Activated CD8-positive, alpha-beta memory T cell treated with anti-CD3 and anti-CD28 coated beads, Interleukin-2, amount 10 ng/mL, durations not matched to agents 7 days and 5 days (primary cell): Measurements from ENCODE around the gene CSHL1. TPM values are rescaled to one million over a fixed set of nuclear protein-coding genes. Genes with fewer than 3 reads are reported as not detected.
A peak's percentile ranks its signal among the peaks of the same experiment; 100 is the strongest.

ENCODE experiments used
- ATAC-seq: fragments of 150-1000 bp; cut with Tn5 transposase; one replicate; pipeline ENCODE4 v1.10.0; 2021; ENCODE audit warnings: moderate library complexity
- CTCF ChIA-PET: fragments of 350-600 bp; sonication (Branson Sonifier 250); formaldehyde crosslinking; loops from one replicate; lab custom pipeline; 2021; ENCODE audit warnings: antibody characterized with exemption; lab: Charles Lee
- DNase-seq: peaks from one replicate; pipeline ENCODE4 v3.0.0-alpha.2; 2020
- H3K27ac Mint-ChIP-seq: one replicate; pipeline ENCODE4 v1.8.0; 2021; ENCODE audit warnings: mild to moderate bottlenecking, mixed read lengths
- H3K27me3 Mint-ChIP-seq: one replicate; pipeline ENCODE4 v1.8.0; 2021; ENCODE audit warnings: mixed read lengths
- H3K36me3 Mint-ChIP-seq: one replicate; pipeline ENCODE4 v1.8.0; 2021; ENCODE audit warnings: mild to moderate bottlenecking, mixed read lengths
- H3K4me1 Mint-ChIP-seq: one replicate; pipeline ENCODE4 v1.8.0; 2021; ENCODE audit warnings: mixed read lengths
- H3K4me3 Mint-ChIP-seq: one replicate; pipeline ENCODE4 v1.8.0; 2021; ENCODE audit warnings: mild to moderate bottlenecking, moderate library complexity, mixed read lengths
- H3K9me3 Mint-ChIP-seq: one replicate; pipeline ENCODE4 v1.8.0; 2022; ENCODE audit warnings: low read depth, mixed read lengths
- total RNA-seq, 2 experiments: library from RNA; stranded (reverse); gene quantifications; one replicate each; pipeline ENCODE4 v1.2.3, GENCODE V29; 2021

CSHL1 gene
- total RNA-seq, 2 experiments from 2014 or later = not detected

- Mint-ChIP-seq H3K9me3 (no peaks in the 10 kb centered on the region), H3K27me3 (peaks cover 12% of the 10 kb centered on the region), H3K27ac (no peak overlapping the region), H3K36me3 (no peaks in the 10 kb centered on the region), H3K4me1 (peaks cover 24% of the 10 kb centered on the region), H3K4me3 (no peak overlapping the region)
- ATAC-seq = no peak
- CTCF ChIA-PET = interaction anchor here (0.6 to 3.7 kb wide), 7 partner anchors 12 to 199 kb away, joined by 3 to 25 read pairs (median 4); no protein-coding TSS in a partner anchor
- DNase-seq = no peak
Observed at GRCh38 chr17:63934183-63935112, 23.4 kb upstream of the CSHL1 start.

DNA sequence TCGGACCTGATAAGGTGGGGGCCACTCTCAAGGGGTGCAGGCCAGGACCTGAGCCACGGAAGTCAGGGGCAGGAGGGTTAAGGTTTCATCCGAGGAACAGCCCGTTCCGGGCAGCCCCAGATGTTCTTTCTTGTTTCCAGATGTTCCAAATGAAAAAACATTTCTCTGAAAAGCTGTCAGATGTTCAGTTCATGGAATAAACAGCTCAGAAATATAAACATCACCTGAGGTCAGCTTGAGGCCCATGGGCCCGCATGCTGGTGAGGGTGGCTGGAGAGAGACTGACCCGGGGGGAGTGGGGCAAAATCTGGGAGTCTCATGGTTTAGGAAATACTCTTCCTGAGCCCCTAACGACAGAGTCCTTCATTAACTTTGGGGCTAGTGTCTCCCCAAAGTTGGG is 22.5 kb upstream of the CSHL1 start:
- H3K9me3 Mint-ChIP-seq = no peaks in the 10 kb centered on the region
- H3K36me3 Mint-ChIP-seq = no peaks in the 10 kb centered on the region
- peaks cover 12% of the 10 kb centered on the region for H3K27me3 Mint-ChIP-seq
- peaks cover 20% of the 10 kb centered on the region for H3K4me1 Mint-ChIP-seq
- CTCF ChIA-PET = interaction anchor here (0.6 to 3.6 kb wide), 8 partner anchors 13 to 95 kb away, joined by 3 to 33 read pairs (median 10); no protein-coding TSS in a partner anchor
- no peak for DNase-seq
- ATAC-seq = no peak
- H3K27ac Mint-ChIP-seq = no peak overlapping the region
- H3K4me3 Mint-ChIP-seq = no peak overlapping the region

DNA sequence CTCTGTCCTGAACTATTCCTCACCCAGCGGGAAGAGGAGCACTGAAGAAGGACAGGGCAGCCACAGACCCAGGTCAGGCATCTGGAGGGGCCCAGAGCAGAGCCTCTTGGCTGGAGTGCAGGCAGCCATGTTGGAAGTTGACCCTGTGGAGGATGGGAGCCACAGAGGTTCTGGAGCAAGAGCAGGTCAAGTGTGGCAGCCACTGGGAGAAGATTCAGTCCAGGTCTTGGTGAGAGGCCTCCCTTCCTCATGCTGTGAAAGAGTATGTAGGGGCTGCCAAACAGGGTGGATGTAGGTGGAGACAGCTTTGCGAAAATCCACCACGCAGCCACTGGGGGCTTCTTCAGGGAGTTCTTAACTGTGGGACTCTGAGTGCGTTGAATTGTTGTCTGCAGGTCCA is 21.7 kb upstream of the CSHL1 start:
- Mint-ChIP-seq H3K27me3 (peaks cover 12% of the 10 kb centered on the region), H3K27ac (peak overlapping the region; percentile 15), H3K4me3 (peak overlapping the region; percentile 11), H3K9me3 (no peaks in the 10 kb centered on the region), H3K4me1 (peaks cover 20% of the 10 kb centered on the region), H3K36me3 (no peaks in the 10 kb centered on the region)
- DNase-seq (no peak), ATAC-seq (no peak)
- CTCF ChIA-PET = interaction anchor here (0.7 to 3.6 kb wide), 8 partner anchors 13 to 96 kb away, joined by 3 to 33 read pairs (median 8); no protein-coding TSS in a partner anchor

- Mint-ChIP-seq H3K4me1 (peaks cover 20% of the 10 kb centered on the region), H3K4me3 (peak within 1 kb of the TSS; percentile 81), H3K27ac (peak within 1 kb of the TSS; percentile 86), H3K36me3 (no peaks in the 10 kb centered on the region), H3K9me3 (no peaks in the 10 kb centered on the region), H3K27me3 (peaks cover 12% of the 10 kb centered on the region)
- CTCF ChIA-PET = interaction anchor here (0.6 to 3.6 kb wide), 14 partner anchors 12 to 202 kb away, joined by 3 to 33 read pairs (median 8); partner anchors contain the start of gene ICAM2
- peak; percentile 51 for DNase-seq
- peak; percentile 63 for ATAC-seq
Observed at GRCh38 chr17:63931981-63932561, 21.0 kb upstream of the CSHL1 start, which contains the start of gene CD79B. TSS of gene CD79B (minus strand) at chr17:63932331. CDS start at chr17:63932261, 70 bp downstream.

- peak; percentile 88 for ATAC-seq
- peak overlapping the region; percentile 81 for H3K4me3 Mint-ChIP-seq
- DNase-seq = peak; percentile 82
- CTCF ChIA-PET = interaction anchor here (0.6 to 3.6 kb wide), 13 partner anchors 11 to 203 kb away, joined by 3 to 33 read pairs (median 9); partner anchors contain the start of gene ICAM2
- H3K9me3 Mint-ChIP-seq = no peaks in the 10 kb centered on the region
- no peaks in the 10 kb centered on the region for H3K36me3 Mint-ChIP-seq
- H3K27me3 Mint-ChIP-seq = peaks cover 7% of the 10 kb centered on the region
- peak overlapping the region; percentile 86 for H3K27ac Mint-ChIP-seq
- H3K4me1 Mint-ChIP-seq = peaks cover 20% of the 10 kb centered on the region
Observed at GRCh38 chr17:63930951-63931575, 20.0 kb upstream of the CSHL1 start.

- Mint-ChIP-seq H3K4me1 (peaks cover 20% of the 10 kb centered on the region), H3K27ac (no peak overlapping the region), H3K9me3 (no peaks in the 10 kb centered on the region), H3K4me3 (no peak overlapping the region), H3K27me3 (no peaks in the 10 kb centered on the region), H3K36me3 (no peaks in the 10 kb centered on the region)
- ATAC-seq = no peak
- CTCF ChIA-PET = interaction anchor here (1.1 to 3.6 kb wide), 10 partner anchors 10 to 204 kb away, joined by 3 to 33 read pairs (median 5); no protein-coding TSS in a partner anchor
- DNase-seq = no peak
Observed at GRCh38 chr17:63929860-63930766, 19.1 kb upstream of the CSHL1 start.

- Mint-ChIP-seq H3K9me3 (no peaks in the 10 kb centered on the region), H3K4me1 (peaks cover 20% of the 10 kb centered on the region), H3K27me3 (no peaks in the 10 kb centered on the region), H3K4me3 (no peak overlapping the region), H3K36me3 (no peaks in the 10 kb centered on the region), H3K27ac (no peak overlapping the region)
- DNase-seq = no peak
- no peak for ATAC-seq
- CTCF ChIA-PET = interaction anchor here (1.1 to 2.9 kb wide), 9 partner anchors 9 to 205 kb away, joined by 3 to 9 read pairs (median 5); no protein-coding TSS in a partner anchor
Observed at GRCh38 chr17:63928966-63929695, 18.1 kb upstream of the CSHL1 start.

DNA sequence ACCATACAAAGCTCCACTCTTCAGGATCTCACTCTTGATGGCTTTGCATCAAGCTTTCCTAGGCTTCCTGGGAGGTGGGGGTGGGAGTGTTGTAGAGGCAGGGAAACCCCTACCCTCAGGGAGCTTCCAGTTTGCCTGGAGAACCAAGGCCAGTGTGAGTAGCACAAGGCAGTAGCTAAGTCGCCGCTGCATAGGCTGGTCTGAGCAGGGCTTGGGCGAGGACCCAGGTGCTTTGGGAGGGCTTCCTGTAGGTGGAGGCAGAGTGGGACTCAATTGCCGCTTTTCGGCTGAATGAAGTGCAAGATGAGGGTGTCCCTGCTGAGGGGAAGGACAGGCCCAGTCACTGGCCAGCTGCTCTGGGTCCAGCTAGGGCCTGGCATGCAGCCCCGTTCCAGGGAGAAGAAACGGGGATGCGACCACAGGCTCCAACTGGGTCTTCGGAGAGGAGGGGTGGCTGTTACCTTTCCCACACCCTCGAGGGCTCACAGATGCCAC is 17.2 kb upstream of the CSHL1 start:
- Mint-ChIP-seq H3K4me3 (no peak overlapping the region), H3K27me3 (no peaks in the 10 kb centered on the region), H3K4me1 (peaks cover 20% of the 10 kb centered on the region), H3K36me3 (no peaks in the 10 kb centered on the region), H3K9me3 (no peaks in the 10 kb centered on the region), H3K27ac (no peak overlapping the region)
- ATAC-seq (no peak), DNase-seq (no peak)
- CTCF ChIA-PET = interaction anchor here (0.8 to 1.7 kb wide), 5 partner anchors 9 to 97 kb away, joined by 3 to 8 read pairs (median 5); no protein-coding TSS in a partner anchor

GRCh38 chr17:63927464-63928171 is 16.6 kb upstream of the CSHL1 start:
- Mint-ChIP-seq H3K27me3 (no peaks in the 10 kb centered on the region), H3K4me1 (peaks cover 16% of the 10 kb centered on the region), H3K36me3 (no peaks in the 10 kb centered on the region), H3K27ac (no peak overlapping the region), H3K9me3 (no peaks in the 10 kb centered on the region), H3K4me3 (no peak overlapping the region)
- CTCF ChIA-PET = interaction anchor here (0.8 to 1.7 kb wide), 5 partner anchors 8 to 97 kb away, joined by 3 to 8 read pairs (median 5); no protein-coding TSS in a partner anchor
- DNase-seq (no peak), ATAC-seq (no peak)

DNA sequence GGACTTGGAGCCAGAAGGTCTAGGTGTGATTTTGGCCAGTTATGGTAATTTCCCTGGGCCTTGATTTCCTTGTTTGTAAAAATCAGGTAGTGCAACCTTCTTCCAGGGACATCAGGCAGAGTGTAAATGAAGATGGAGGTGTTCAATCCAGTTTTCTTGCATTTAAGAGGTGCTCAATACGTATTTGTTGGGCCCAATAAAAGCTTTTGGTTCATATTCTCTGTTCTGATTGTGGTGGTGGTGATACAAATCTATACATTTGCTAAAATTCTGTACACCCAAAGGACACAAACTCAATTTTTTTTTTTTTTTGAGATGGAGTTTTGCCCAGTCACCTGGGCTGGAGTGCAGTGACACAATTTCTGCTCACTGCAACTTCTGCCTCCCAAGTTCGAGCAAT is 15.1 kb upstream of the CSHL1 start:
- Mint-ChIP-seq H3K27ac (no peak overlapping the region), H3K9me3 (no peaks in the 10 kb centered on the region), H3K36me3 (no peaks in the 10 kb centered on the region), H3K4me1 (peaks cover 5% of the 10 kb centered on the region), H3K4me3 (no peak overlapping the region), H3K27me3 (no peaks in the 10 kb centered on the region)
- ATAC-seq = no peak
- DNase-seq = no peak
- CTCF ChIA-PET = interaction anchor here (0.5 to 1.2 kb wide), 3 partner anchors 64 to 100 kb away, joined by 3 to 4 read pairs (median 3); no protein-coding TSS in a partner anchor

- H3K4me1 Mint-ChIP-seq = no peaks in the 10 kb centered on the region
- H3K27me3 Mint-ChIP-seq = no peaks in the 10 kb centered on the region
- DNase-seq = no peak
- ATAC-seq = no peak
- H3K36me3 Mint-ChIP-seq = no peaks in the 10 kb centered on the region
- H3K27ac Mint-ChIP-seq = no peak overlapping the region
- no peaks in the 10 kb centered on the region for H3K9me3 Mint-ChIP-seq
- no peak overlapping the region for H3K4me3 Mint-ChIP-seq
- CTCF ChIA-PET = interaction anchor here (0.9 to 1.2 kb wide), 5 partner anchors 11 to 208 kb away, joined by 3 to 6 read pairs (median 4); no protein-coding TSS in a partner anchor
Observed at GRCh38 chr17:63925615-63926014, 14.6 kb upstream of the CSHL1 start.
